GM21723 (cell line): ENCODE measurements around the gene CHST13.
"Not testable (repeated sequence)": the region's sequence is repeated elsewhere in the genome, so short reads cannot be mapped to it uniquely, and the experiment has no call there.

ENCODE experiments used
- ATAC-seq: cut with Tn5 transposase; IDR thresholded peaks from one replicate; pipeline ENCODE4 v1.9.1; 2021; ENCODE audit warnings: mild to moderate bottlenecking, moderate library complexity; ENCODE audit not compliant: unreplicated experiment

The CHST13 gene

DNA sequence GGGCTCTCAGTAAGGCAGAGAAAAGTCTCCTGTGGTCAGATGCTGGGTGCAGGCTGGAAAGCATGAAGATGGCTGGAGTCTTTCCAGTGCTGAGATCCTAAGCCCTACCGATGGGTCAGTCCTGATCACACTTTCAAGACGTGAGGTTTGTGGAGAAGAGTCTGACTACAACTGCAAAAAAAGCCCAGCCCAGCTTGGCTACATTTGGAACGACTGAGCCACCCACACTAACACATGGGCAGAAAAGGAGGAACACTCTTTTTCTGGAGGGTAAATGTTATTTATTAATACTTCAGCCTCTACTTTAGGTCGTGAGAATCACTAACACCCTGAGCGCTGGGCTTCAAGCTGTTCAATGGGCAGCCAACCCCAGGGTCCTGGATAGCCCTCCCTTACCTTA lies 56.8 kb downstream of the CHST13 start:
- no peak for ATAC-seq

DNA sequence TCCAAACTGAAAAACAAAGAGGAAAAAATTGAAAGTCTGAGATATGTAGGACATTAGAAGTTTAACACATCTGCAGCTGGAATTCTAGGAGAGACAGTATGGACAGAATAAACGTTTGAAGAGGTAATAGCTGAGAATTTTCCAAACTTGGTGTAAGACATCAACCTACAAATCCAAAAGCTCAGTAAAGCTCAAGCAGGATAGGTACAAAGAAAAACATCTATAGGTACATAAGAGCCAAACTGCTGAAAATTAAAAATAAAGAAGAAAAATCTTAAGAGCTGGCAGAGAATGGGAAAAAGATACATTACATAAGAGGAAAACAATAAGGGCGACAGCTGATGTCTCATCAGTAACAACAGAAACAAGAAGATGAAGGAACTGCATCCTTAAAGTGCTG lies 57.6 kb downstream of the CHST13 start:
- ATAC-seq = no peak

DNA sequence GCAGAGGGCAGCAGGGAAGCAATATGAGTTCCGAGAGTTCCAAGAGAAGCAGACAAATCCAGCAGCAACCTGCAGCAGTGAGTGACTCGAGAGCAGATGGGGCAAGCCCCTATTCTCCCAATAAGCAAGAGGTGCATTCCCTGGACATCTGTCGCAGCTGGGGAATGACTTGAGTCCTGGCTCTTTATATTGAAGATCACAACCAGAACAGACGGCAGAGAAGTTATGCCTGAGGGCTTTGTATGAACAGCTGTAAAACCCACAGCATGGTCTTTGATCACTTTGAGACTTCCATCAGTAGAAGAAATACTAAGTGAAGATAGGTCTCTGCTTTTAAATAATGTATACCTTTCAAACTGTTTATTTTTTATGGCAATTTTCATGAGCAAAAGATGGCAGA lies 58.4 kb downstream of the CHST13 start:
- no peak for ATAC-seq

DNA sequence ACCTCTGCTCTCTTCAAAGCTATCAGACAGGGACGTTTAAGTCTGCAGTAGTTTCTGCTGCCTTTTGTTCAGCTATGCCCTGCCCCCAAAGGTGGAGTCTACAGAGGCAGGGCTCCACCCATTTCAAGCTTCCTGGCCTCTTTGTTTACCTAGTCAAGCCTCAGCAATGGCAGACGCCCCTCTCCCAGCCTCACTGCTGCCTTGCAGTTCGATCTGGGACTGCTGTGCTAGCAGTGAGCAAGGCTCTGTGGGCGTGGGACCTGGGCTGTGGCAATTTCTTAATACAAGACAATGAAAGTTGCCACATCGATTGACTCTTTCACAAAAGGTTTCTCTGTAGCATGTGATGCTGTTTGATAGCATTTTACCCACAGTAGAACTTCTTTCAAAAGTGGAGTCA lies 67.6 kb downstream of the CHST13 start:
- not testable (repeated sequence) for ATAC-seq
